HG03060 (cell line): ENCODE measurements around the gene RSPO3.

Experiments used
- ATAC-seq: cut with Tn5 transposase; IDR thresholded peaks from one replicate; pipeline ENCODE4 v1.9.1; 2021; ENCODE audit warnings: low read depth, moderate number of reproducible peaks; ENCODE audit not compliant: unreplicated experiment

RSPO3 gene

DNA sequence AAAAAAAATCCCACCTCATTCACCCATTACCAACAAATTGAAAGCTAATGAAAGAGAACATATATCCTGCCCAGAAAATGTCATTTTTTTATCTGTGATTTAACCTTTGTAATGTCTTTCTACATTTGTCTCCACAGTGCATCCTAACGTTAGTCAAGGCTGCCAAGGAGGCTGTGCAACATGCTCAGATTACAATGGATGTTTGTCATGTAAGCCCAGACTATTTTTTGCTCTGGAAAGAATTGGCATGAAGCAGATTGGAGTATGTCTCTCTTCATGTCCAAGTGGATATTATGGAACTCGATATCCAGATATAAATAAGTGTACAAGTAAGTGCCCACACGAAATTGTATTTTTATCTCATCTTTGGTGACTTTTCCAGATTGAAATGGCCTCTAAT lies 30.0 kb downstream of the RSPO3 start:
- ATAC-seq: no peak

DNA sequence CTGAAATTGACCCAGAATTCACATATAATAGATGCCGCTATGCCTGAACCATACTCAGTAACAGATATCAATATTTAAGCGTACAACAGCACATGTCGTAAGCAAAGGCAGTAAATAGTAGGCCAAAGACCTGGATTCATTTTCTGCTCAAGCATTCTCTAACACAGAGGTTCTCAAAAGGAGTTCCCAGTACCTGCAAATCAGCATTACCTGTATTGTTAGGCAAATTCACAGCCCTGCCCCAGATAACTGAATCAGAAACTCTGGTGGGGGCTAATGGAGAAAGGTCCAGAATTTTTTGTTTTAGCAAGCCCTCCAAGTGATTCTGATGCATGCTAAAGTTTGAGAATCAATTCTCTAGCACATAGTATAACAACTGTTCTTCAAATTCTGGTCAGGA lies 36.0 kb downstream of the RSPO3 start:
- ATAC-seq: no peak

DNA sequence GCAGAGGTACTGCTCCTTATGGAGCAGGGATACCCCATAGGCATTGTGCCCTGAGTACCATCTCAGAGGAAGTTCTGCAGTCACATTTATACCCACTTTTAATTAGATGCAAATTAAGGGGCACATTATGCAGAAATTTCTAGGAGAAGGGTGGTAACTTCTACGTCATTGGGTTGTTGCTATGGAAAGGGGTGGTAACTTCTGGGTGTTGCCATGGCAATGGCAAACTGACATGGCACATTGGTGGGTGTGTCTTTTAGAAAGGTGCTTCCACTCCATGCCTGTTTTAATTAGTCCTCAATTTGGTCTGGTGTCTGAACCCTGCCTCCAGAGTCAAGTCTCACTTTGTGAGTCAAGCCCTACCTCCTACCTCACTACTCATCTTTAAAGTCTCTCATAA lies 42.0 kb downstream of the RSPO3 start:
- ATAC-seq: no peak

DNA sequence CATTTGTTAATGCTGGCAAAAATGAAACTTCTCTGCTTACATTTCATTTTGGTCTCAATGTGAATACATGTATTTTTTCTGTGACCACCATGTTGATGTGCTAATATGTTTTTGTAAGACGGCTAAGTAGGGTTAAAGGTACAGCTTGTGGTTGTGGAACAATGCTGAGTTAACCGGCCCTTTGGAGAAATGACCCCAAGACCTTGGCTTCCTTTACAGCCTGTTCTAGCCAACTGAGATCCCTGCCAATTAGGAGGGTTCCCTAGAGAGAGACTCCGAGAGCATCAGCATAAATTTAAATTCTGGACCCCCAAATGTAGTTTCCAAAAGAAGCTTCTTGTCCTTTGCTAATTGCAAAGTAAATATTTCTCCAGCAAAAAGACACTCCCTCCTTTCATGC lies 44.4 kb downstream of the RSPO3 start:
- no peak for ATAC-seq

DNA sequence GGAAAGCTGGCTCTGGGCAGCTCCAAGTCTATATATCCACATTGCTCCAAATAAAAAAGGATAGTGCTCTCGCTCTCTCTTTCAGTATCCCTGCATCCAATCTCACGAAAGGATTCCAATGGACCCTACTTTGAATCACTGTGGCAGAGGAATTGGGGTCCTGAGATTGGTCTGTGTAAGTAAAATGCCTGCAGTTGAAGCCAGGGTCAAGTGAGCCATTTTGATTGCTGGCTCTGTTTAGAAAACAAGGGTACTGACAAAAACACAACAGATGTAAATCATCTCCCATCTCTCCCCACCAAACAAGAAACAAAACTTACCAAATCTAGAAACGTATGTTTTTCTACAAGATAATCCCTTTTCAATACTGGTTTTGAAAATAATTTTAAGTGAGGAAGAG lies 45.6 kb downstream of the RSPO3 start:
- no peak for ATAC-seq

DNA sequence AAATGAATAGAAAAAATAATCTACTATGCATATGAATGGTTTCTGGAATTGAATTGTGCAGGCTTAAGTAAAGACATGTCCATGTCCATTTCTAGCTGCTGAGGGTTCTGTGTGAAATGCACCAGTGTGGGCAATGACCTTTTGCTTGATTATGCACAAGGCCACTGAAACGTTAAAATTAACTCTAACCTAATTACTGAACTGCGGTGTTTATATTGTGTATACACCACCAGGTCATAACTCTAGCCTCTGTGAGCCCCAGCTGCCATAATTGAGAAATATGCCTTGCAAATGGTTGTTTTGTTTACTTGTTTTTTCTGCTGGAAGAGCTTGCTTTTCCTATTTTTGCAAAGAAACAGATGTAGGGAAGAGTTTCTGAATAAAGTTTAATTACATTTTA lies 46.1 kb downstream of the RSPO3 start:
- no peak for ATAC-seq

DNA sequence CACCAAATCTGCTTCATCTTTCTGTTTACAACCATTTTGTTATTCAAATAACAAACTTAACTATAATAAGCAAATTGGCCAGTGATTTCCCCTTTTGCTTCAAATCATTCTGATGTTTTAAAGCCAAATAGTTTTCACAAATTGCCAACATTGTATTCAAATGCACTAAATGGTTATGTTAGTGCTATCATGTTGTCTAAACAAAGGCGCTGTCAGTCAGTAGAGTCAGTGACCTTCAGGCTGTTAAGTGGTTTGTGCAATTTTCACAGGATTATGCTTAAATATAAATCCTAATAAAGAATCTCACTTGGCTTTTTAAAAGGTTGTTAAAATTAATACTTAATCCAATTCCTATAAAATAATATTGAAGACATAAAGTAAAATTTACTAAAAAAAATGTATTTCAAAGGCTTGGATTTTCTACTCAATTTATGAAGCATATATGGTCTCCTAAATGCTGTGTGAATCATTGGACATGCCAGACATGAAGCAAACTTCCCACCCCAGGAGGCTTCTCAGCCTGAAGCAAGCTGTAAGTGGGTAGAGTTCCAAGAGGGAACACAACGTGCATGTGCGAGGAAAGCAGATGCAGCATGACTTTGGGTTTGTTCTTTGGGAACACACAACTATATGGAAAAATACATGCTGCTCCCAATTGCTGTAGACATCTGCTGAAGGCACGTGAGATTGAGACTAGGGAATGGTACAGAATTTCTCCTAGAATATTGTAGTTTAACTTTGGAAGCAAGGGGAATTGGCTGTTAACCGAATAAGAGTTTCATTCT lies 54.9 kb downstream of the RSPO3 start:
- ATAC-seq: no peak

DNA sequence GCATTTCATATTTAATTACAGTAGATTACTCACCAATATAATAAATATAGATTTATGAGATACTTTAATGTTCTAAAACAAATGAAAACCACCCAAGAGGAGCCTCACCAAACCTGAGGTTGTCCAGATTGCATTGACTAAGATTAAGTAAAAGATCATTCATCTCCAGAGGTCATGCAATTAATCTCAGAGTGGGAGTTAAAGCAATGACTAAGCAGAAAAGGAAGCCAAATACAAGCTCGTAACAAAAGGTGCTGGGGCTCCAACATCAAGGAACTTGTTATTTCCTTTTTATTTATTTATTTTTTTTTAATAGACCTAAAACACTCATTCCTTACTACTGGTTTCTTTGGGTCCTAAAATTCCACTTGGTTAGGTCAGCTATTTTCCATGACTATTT lies 57.7 kb downstream of the RSPO3 start:
- no peak for ATAC-seq

DNA sequence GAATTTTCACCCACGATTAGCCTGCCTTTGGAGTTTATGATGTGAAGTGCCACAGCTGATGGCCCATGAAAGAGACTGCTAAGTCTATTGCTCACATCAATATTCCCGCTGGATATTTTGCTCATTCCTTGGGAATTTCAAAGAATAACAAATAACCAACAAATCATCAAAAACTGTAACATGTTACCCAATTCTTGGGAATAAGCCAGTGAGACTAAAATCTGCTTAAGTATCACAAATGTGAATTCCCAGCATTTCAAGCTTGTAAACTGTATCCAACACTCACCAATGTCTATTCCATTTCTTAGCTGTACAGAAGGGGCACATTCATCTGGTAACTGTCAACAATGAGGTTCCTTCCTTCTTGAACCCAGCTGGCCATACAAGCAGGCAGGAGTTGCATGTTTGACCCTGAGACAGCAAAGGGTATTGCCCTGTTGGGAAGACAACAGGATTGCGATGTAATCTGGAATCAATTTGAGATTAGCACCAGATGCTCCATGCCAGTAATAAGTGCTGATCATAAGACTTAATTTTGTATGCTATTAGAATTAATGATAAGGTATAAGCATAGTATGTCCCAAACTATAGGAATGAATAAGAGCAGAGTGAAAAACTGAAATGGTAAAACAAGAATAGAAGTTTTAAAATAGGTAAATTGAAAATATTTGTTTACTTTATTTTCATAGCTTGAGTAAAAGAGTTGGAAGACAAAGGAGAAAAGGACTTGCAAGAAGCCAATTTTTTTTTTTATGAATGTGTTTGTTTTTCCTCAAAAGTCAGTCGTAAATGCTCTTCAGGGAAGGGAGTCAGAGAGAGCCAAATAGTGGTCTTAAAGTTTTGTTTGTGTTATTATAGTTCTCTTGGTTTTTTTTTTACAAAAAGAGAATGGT lies 58.8 kb downstream of the RSPO3 start:
- ATAC-seq: no peak

DNA sequence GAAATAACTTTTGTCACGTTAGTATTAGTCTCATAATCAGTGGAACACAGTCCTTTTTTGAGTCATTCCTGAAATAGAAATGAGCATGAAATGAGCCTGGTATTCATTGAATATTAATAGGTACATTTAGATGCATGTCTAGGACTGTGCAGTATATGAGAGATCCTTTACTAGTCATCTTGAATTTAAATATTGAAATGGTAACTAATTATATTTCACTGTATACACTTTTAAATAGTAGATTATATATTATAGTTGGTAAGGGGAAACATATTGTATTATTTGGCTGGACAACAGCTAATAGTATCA lies 59.4 kb downstream of the RSPO3 start:
- ATAC-seq: no peak

DNA sequence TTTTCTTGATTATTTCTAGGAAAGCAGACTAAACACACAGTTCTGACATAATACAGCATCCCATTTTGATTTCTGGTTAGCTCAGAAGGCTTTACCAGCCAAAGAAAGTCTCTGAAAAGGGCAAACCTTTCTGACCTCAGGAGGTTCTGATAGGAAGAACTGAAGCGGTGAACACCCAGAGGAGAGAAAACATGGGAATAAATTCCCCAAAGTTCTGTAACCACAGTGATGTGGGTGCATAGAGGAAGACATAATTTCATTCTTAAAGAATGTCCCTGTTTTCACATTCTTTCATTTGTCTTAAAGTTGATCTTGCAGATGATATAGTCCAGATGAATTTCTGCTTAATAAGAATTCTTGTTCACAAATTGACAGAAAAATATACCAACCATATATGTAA lies 60.3 kb downstream of the RSPO3 start:
- no peak for ATAC-seq

DNA sequence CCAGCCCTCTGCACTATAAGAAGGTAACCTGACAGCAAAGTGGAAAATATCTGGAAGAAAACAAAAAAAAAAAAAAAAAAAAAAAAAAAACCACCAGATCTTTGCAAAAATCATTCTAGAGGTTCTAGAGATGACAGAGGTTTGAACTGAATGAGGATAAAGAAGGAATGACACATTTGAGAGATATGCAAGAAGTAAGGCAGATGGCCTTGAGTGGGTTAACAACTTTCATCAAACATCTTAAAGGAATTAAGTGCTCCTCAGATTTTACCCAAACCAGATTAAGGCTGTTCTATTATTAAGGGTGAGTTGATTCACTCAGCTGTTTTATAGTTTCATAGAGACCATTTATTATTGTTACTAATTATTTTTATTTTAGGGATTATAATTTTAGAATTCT lies 62.0 kb downstream of the RSPO3 start:
- ATAC-seq: no peak

DNA sequence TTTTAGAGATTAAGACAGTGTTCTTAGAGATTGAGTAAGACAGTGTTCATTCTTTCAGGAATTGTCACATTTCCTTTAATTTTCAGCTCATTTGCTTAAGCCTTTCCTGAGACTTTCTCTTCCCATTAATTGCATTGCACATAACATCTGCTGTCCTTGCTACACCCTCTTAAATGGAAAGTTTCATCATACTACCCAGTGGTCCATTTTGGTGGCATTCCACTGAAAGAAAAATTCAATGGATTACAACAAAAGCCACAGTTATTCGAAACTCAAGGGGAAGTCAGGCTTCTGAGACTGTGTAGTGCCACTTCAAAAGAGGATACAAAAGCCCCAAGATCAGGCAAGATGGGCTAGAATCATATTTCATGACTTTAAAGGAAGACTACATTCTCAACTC lies 64.0 kb downstream of the RSPO3 start:
- no peak for ATAC-seq

DNA sequence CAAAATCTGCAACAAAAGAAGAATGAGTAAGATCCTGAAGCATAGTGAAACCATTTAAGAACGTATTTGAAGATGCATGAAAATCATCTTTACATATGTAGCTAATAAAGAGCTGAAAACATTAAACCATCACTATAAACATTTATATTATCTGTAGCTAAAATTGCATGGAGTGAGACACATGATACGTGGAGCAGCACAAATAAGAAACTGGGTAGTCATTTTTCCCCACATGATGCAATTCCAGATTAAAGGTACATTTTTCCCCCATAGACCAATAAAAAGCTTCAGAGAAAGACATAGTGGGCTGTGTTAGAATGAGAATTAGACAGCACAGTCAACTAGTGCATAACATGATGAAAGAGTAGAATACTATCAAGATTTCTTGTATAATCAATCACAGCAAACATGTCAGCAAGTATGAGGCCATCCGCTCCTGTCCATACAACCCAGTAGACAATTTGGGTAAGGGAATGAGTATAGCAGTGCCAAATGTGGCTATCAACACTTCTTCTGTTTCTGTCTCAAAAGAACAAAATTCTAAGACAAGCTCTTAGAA lies 67.0 kb downstream of the RSPO3 start:
- no peak for ATAC-seq

DNA sequence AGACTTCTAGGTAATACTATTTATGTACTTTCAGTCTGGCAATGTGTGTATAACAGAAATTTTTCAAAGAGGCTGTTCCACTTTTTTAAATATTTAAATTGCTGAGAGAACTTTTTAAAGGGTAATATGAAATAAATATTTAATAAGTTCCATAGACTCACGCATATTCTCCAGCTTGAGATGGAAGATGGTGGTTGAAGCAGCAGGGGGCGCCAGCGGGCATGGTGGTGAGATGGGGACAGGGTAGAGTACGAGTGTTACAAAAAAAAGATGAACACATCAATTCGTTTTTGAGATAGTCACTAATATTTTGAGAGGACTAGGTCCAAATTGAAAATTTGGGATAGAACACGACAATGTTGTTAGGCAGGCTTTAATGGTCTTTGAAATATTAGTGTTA lies 68.4 kb downstream of the RSPO3 start:
- ATAC-seq: no peak

DNA sequence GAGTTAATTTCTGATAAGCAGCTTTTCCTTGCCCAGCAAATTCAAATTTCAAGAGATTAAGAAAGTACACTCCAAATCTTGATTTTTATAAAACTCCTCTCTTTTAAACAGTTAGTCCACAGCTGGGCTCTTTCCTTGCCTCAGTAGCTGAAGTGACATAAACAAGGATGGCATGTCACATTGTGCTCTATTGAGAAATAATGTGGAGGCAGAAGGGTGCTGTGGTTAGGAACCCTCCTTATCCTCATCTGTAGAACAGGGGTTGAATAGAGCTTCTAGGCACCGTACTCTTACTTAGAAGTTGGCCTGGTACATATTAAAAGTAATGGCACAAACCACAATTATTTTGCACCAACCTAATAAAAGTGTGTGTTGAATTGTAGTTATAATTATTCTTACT lies 70.3 kb downstream of the RSPO3 start:
- no peak for ATAC-seq

DNA sequence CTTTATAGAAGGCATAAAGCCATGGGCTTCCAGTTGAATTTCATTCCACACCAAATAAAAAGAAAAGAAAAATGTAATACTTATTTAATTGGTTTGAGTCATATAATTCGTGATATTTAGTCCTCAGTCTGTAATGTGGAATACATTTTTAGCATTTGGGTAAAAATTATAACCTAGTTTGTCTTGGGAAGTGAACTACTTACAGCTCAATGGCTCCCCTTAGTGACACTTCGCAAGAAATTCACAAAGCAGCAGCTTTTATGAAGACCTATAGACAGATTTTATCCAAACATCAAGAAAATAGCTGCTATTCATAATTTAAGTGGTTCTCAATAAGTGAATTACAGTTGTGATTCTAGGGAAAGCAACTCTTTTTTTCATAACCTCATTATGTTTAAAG lies 72.1 kb downstream of the RSPO3 start:
- no peak for ATAC-seq

DNA sequence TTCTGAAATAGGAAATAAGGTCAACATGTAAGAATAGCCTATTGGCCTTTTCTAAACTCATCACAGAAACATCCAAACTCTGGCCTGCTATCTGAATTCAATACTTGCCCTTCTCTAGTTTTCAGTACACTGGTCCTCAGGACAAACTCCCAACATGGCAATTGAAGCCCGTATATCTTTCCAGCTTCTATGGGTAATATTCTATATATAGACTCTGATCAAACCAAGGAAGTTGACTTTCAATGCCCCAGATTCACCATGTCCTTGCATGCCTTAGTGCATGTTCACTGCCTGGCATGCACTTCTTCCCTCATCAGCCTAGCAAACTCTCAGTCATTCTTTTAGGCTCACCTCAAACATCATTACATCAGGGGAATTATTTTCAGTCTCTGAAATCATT lies 73.2 kb downstream of the RSPO3 start:
- ATAC-seq: no peak

DNA sequence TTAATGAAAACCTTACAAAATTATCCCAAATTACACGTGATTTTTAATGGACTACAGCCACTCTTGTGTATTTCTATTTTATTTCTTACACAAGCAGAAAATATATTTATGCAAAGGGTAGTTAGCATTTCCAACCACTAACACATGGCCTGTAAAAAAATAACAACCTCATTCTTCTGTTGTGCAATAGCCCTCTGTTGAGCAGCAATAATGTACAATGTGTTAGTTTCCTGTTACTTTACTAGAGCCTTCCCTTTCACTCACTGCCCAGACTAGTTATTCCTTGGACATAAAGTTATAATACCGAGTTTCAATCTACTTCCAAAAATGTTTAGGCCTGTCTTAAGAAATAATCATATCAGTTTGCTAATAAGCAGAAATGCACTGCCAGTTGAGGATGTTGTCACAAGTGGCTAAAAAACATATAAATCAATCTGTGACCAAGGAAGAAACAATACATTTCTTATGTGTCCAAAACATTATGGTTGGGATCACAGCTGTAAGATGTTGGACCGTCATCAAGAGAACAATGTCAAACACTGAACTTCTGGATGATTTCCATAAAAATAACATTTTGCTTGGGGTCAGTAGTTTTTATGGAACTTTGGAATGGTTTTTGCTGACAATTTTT lies 74.6 kb downstream of the RSPO3 start:
- no peak for ATAC-seq

DNA sequence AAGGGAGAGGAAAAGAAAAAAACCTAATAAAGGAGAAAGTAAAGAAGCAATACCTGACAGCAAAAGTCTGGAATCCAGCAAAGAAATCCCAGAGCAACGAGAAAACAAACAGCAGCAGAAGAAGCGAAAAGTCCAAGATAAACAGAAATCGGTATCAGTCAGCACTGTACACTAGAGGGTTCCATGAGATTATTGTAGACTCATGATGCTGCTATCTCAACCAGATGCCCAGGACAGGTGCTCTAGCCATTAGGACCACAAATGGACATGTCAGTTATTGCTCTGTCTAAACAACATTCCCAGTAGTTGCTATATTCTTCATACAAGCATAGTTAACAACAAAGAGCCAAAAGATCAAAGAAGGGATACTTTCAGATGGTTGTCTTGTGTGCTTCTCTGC lies 77.4 kb downstream of the RSPO3 start:
- no peak for ATAC-seq

DNA sequence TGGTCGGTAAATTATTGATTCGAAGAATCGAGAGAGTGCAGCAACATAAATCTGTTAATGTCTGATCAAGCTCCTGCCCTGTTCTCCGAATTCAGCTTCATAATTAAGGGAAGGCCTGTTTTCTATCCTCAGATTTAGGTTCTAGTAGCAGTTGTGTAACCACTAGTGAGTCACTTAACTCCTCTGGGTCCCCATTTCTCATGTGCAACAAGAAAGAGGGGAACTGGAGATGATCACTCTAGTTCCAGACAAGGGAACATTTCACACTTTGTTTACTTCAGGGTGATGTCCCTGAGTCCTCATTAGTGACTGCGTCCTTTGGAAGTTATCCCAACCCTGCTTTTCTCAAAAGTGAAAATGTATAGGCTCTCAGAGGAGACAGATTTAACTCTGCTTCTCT lies 80.1 kb downstream of the RSPO3 start:
- ATAC-seq: no peak
